GM10847 (cell line): ENCODE data around the gene TMSB4Y.

ENCODE experiments used
- POLR2A ChIP-seq: IDR thresholded peaks from 2 replicates; pipeline ENCODE4 v1.6.1; 2011; ENCODE audit not compliant: insufficient read length; ENCODE audit errors: extremely low read depth

The TMSB4Y gene

DNA sequence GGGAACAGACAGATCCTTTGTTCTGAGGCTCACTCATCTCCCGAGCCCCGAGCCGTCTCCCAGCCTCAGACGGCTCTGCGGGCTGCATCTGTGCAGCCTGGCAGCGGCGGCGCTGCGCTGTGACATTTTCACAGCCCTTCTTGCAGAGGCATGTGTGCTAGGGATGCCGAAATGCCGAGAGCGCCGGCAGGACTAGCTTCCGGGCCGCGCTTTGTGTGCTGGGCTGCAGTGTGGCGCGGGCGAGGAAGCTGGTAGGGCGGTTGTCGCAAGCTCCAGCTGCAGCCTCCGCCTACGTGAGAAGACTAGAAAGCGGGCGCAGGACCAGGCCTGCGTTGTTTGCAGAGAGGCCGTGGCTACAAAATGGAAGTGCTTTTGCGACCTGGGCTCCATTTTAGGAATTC is at the start of gene TMSB4Y:
TMSB4Y (plus strand) TSS at position 332 of the 401 bp plus-strand sequence.
- TF ChIP-seq POLR2A, result no peak

DNA sequence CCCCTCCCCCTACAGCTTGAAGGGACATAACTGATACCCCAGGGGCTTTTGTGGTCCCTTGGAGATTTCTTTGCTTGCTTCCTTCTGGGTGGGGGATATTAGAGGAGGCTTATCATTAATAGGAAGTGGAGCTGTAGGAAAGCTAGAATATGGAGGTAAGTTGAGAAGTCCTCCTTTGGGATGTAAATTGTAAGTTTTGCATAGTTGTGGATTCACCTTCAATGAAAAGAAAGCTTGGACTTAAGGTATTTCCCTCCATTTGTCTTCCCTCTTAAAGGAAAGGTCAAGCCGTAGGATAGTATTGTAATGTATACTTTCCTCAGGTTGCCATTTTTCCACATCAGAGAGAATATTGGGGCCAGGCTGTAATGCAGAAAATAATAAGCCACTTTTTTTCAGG is 39.5 kb upstream of the TMSB4Y start:
- TF ChIP-seq POLR2A, result no peak

DNA sequence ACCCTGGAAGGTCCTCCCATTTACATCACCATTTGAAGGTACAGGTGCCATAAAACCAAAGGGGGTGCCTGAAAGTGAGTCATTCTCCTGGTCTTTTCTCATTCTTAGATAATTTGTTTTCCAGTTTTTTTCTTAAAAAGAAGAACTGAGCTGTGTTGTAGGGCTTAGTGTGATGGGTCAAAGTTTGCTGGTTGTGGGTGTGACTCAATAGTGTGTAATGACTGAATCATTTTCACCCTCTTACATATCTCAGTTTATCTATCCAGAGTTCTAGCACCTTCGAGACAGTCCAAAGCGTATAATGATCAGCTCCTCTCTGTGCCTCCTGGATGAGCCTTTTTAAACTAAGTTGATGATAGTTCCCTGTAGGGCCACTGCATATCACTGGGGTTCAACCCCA is 32.6 kb upstream of the TMSB4Y start:
- no peak for TF ChIP-seq POLR2A

DNA sequence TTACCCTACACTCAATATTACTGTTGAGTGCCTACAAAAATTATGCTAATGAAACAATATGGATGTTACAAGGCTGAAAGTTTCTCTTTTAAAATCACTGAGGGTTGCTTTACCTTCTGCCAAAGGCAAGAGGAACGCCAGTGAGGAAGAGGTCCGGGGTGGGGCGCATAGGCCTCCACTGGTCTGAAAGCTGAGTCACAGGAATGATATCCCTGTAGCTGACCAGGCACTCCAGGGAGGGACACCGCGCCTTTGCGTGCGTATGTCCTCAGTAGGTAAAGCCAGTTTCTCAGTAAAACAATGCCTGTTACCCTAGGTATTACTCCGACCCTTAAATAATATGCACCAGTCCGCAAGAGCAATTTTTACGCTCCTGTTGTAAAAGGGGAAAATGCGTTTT is 1.4 kb upstream of the TMSB4Y start:
- TF ChIP-seq POLR2A, result no peak

DNA sequence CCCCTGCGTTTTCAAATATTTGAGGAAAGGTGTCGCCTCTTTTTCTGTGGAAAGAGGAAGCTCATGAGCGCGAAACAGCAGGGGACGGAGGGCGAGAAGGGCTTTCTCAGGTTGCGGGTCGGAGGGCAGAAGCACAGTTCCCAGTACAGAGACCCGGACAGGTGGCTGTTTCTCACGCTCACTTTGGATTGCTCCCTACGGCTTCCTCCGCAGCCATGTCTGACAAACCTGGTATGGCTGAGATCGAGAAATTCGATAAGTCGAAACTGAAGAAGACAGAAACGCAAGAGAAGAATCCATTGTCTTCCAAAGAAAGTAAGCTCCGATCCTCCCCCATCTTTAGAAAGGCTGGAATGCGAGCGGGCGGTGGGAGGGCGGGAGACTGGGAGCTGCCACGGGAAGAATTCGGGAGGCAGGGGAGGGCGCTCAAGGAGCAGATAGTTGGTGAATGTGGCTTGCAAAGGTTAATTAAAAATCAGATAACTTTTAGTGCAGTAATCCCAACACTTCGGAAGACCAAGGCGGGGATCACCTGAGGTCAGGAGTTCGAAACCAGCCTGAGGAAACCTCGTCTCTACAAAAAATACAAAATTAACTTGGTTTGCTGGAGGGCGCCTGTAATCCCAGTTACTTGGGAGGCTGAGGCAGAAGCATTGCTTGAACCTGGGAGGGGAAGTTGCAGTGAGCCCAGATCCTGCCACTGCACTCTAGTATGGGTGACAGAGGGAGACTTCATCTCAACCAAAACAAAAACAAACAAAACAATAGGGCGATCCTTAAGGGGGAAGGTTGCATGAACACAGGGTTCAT is 627 bp downstream of the TMSB4Y start:
- no peak for TF ChIP-seq POLR2A

DNA sequence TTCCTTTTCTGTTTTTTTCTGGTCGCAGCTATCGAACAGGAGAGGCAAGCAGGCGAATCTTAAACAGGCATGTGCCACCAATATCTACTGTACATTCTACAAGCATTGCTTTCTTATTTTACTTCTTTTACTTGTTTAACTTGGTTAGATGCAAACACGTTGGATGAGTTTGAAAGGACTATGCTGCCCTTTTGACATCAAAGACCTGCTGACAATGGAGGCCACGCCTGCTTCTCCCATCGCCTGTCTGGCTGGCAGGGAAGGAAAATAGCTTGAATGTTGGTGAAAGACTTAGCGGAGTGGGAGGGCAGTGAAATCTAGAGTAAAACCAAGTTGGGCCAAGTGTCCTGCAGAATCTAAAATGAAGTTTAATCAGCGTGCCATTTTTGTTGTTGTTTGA is 1.5 kb downstream of the TMSB4Y start:
- TF ChIP-seq POLR2A, result no peak

DNA sequence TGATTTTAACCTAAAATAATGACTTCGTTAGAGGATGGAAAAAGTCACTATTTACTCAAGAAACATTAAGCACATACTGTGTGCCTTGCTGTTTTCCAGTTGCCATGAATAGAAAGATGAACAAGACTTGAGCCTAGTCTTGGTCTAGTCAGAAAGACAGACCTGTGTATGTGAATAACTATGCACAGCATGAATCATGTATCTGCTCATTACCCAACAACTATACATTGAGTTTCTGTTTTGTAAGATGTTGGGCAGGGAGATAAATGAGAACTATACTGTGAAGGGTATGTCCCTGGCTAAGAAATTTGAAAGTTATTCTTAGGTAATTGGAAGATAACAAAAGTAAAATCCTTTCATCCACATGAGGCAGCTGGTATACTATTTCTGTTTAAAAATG is 4.3 kb downstream of the TMSB4Y start:
- no peak for TF ChIP-seq POLR2A

DNA sequence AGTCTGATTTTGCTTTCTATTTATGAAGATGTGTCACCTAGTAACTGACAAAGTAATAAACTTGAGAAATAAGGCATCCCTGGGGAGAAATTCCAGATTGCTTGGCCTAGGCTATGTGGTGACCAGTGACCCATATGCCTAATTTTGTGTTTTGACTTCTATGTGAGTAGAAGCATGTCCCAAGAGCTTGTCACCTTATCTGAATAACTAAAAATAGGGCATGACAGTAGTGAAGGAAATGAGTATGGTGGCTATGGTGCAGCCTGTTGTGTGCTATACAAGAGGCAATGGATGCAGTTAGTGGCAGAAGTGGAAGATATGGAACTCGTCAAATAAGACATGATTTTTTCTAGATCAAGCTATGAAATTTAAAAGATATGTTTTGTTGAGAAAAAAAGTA is 15.3 kb downstream of the TMSB4Y start:
- no peak for TF ChIP-seq POLR2A

DNA sequence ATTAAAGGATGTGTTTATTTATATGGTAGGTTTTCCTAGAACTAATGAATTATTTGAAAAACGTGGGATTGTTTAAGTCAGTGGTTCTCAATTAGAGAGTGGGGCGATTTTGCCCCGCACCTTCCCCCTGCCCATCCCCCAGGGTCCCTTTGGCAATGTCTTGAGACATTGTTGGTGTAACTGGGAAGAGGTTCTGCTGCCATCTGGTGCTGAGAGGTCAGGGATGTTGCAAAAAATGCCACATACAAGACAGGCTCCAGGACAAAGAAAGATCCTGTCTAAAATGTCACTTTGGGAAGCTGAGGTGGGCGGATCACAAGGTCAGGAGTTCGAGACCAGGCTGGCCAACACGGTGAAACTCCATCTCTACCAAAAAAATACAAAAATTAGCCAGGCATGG is 25.8 kb downstream of the TMSB4Y start:
- no peak for TF ChIP-seq POLR2A

DNA sequence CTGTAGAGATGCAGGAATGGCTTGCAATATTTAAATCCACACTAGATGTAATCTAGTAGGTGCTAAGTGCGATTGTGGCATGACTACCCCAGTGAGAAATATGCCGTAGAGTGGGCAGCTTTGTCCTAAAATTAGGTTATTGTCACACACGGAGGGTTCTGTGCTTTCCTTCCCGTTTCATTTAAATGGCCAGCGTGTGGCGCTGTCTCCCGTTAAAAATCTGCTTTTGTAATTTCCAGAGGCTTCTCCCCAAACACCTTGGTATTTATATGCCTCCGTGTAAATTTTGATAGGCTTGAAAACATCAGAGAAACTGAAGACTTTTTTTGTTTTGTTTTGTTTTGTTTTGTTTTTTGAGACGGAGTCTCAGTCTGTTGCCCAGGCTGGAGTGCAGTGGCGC is 34.9 kb downstream of the TMSB4Y start:
- TF ChIP-seq POLR2A, result no peak

DNA sequence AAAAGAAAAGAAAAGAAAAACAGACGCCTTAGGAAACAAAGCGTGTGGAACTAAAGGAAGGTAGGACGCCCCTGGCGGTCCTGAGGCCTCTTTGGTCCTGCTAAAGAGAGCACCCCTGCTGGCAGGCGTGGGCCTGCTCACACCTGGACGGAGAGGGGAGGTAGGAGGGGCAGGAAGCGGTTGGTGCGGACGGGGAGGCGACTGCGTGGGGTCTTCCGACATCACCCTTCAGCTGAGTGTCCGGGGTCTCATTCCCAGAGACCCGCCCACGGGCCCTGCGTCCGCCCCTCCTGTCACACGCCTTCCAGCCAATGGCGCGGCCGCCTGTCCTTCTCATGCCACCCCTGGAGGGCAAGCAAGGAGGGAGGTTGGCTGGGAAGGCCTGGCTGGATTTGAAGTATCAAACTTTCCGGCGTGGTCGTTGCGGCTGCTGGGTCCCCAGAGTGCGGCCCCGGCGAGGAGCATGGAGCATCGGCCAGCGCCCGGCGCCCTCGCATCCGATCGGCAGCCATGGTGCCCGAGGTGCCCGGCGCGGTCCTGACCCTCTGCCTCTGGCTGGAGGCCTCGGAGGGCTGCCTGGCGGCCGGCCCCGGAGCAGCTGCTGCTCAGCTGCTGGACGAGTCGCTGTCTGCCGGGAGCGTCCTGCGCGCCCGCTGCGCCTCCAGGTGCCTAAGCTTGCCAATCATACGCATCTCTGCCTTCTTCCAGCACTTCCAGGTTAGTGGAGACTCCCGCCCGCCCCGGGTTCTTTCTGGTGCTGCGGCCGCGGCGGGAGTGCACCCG is 47.8 kb downstream of the TMSB4Y start:
- no peak for TF ChIP-seq POLR2A

DNA sequence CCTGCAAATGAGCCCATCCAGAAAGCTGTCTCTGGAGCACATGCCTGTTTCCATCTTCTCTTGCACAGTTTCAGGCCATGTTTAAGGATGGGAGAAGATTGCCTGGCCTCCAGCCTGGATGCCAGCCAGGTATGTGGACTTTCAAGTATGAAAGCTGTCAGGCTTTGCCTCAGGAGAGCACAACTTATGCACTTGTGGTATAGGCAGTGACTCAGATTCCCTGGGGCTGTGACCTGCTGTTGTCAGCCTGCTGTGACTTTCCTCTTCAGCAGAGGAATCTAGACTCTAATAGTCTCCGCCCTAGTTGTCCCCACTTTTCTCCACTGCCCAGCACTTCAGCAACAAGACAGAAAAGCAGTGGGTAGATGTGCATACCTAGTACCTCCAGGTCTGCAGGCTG is 51.0 kb downstream of the TMSB4Y start:
- TF ChIP-seq POLR2A, result no peak
